SH-SY5Y (cell line): ENCODE results near the gene ITPR1.

Source experiments
- GATA2 ChIP-seq: IDR thresholded peaks from 2 replicates; pipeline ENCODE4 v1.6.1; 2011; ENCODE audit warnings: mild to moderate bottlenecking, low read depth, low read length
- GATA3 ChIP-seq: IDR thresholded peaks from 2 replicates; pipeline ENCODE4 v1.6.1; 2011; ENCODE audit warnings: low read depth, mild to moderate bottlenecking, low read length, moderate library complexity

GRCh38 chr3:4745235-4745610 lies 252.1 kb downstream of the ITPR1 start:
- TF ChIP-seq GATA2 (no peak), GATA3 (no peak)
